ACC112 (cell line): ENCODE results near the gene TTC7B.

Source experiments
- H2AFZ ChIP-seq: fragments of 200-600 bp; sonication (generic); one replicate; pipeline ENCODE4 v1.6.0; 2017; ENCODE audit warnings: antibody characterized with exemption, low read length; ENCODE audit not compliant: unreplicated experiment
- H3K27ac ChIP-seq: fragments of 200-600 bp; sonication (generic); 2 replicates; pipeline ENCODE4 v1.5.1; 2014; ENCODE audit warnings: low read depth, mild to moderate bottlenecking, antibody characterized with exemption, low read length, moderate library complexity
- H3K27me3 ChIP-seq: fragments of 200-600 bp; sonication (generic); 2 replicates; pipeline ENCODE4 v1.6.1; 2014; ENCODE audit warnings: mild to moderate bottlenecking, antibody characterized with exemption, low read length, moderate library complexity, mixed read lengths; ENCODE audit not compliant: insufficient read depth
- H3K36me3 ChIP-seq: fragments of 200-600 bp; sonication (generic); 2 replicates; pipeline ENCODE4 v1.6.1; 2016; ENCODE audit warnings: mild to moderate bottlenecking, antibody characterized with exemption, low read length, moderate library complexity, mixed read lengths; ENCODE audit not compliant: insufficient read depth
- H3K4me1 ChIP-seq: fragments of 200-600 bp; sonication (generic); one replicate; pipeline ENCODE4 v1.6.1; 2016; ENCODE audit warnings: low read length, mixed read lengths; ENCODE audit not compliant: insufficient read depth, unreplicated experiment, control insufficient read depth
- H3K4me3 ChIP-seq: fragments of 200-600 bp; sonication (generic); 2 replicates; pipeline ENCODE4 v1.5.1; 2014; ENCODE audit warnings: mild to moderate bottlenecking, low read depth, low read length
- H3K79me2 ChIP-seq: fragments of 200-600 bp; sonication (generic); one replicate; pipeline ENCODE4 v1.6.0; 2016; ENCODE audit warnings: low read length; ENCODE audit not compliant: control insufficient read depth, unreplicated experiment, insufficient read depth

TTC7B gene

DNA sequence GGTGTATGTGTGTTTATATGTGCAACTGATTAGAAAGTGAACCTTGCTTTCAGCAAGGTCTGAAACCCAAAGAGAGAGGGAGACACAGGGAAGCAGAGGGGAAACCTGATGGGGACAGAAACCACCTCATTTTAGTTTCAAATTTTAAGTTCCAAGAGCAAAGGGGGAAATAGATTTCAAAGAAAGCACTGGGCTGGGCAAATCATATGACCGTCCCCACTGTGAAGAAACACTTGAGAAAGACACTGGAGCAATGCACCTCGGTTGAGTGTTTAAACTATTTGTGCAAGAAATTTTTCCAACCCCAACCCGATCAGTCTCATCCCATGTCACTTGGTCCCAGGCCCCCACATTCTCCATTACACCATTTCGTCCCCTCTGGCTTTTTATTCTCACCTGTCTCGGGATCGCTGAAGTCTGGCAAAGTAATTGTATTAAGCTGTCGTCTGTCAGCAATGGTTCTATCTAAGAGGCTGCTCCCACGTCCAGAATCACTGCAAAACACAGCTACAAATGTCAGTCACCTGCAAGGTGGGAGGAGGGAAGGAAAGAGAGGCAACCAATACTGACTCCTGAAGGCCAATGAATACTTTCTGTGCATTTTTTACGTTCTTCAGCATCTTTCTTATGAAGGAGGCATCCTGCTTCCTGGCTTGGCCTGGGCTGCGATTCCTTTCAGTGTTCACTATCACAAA, 205.7 kb downstream of the TTC7B start:
- Histone ChIP-seq H3K27ac (no peak overlapping the region), H3K79me2 (no peaks in the 10 kb centered on the region), H3K4me1 (no peaks in the 10 kb centered on the region), H3K36me3 (no peaks in the 10 kb centered on the region), H3K4me3 (no peak overlapping the region), H3K27me3 (no peaks in the 10 kb centered on the region), H2AFZ (no peak overlapping the region)

DNA sequence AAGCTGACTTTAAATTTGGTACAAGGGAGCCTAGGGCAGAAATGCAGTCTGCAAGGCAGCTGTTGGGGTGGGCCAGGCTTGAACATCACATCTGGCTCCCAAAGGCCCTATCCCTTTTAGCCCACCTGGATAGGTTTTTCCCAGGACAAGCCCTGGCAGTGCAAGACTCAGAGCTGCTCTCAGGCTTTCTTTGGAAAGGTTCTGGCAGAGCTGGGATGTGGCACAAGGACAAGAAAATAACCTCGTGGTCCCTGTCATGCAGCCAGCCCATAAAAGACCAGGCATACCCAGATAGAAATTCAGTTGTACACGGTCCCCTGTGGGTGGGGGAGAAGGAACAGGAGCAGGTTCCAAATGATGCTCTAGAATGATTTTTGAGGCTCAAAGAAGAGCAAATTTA, 206.9 kb downstream of the TTC7B start:
- H3K79me2 ChIP-seq: no peaks in the 10 kb centered on the region
- no peak overlapping the region for H3K4me3 ChIP-seq
- H3K4me1 ChIP-seq: no peaks in the 10 kb centered on the region
- H3K27me3 ChIP-seq: no peaks in the 10 kb centered on the region
- H3K36me3 ChIP-seq: no peaks in the 10 kb centered on the region
- no peak overlapping the region for H2AFZ ChIP-seq
- H3K27ac ChIP-seq: no peak overlapping the region

DNA sequence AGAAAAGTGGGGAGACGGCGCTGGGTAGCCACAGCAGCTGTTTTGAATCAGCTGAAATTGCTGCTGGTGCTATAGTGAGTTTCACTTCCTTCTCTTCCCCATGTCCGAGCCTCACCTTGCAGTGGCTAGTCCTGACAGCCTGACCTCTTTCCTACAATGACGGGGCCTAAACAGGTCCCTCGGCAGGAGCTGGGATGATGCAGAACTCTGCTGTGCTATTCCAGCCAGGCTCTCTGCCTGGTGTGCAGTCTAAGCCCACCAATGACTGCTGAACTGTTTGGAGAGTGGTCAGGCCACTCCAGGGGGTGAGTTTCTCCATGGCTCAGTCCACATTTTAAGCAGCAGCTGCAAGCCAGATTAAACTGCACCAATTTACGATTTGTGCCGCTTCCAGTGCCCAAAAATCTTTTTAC, 207.3 kb downstream of the TTC7B start:
- Histone ChIP-seq H3K27me3 (no peaks in the 10 kb centered on the region), H3K36me3 (no peaks in the 10 kb centered on the region), H3K79me2 (no peaks in the 10 kb centered on the region), H3K27ac (no peak overlapping the region), H3K4me1 (no peaks in the 10 kb centered on the region), H2AFZ (no peak overlapping the region), H3K4me3 (no peak overlapping the region)

DNA sequence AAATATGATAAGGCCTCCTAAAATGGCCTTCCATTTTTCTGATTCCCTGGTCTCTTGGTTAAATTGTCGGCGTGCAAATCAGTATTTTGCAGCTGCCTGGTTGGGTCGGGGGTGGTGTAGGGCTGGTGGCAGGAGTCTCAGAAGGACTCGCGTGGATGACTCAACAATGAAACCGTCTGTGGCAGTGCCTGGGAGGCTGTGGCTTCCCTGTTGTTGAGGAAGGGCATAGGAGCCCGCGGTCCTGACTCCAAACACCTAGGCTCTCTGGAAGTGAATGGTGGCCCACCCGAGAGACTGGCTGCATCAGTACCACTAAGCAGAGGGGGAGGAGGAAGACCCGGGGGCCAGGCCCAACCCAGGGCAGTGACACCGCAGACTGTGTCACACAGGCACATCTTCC, 207.9 kb downstream of the TTC7B start:
- Histone ChIP-seq H3K4me1 (no peaks in the 10 kb centered on the region), H3K36me3 (no peaks in the 10 kb centered on the region), H3K79me2 (no peaks in the 10 kb centered on the region), H3K27ac (no peak overlapping the region), H2AFZ (no peak overlapping the region), H3K27me3 (no peaks in the 10 kb centered on the region), H3K4me3 (no peak overlapping the region)

DNA sequence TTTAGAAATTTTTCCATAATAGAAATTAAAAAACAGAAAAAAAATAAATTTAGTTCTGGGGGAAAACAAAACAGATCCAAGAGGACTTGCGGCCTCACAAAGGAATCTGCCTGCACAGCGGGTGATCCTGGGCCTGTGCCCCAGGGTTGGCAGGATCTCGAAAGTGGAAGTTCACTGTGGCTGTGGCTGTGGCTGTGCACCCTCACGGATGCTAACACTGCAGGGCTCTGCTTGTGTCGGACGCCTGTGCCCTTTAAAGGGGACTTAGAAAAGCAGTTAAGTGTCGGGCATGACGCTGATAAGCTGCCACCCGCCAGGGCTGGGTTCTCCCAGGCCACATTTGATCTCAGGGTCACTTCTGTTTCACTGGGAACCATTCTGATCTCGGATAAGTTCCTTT, 209.1 kb downstream of the TTC7B start:
- Histone ChIP-seq H3K27me3 (no peaks in the 10 kb centered on the region), H3K4me3 (no peak overlapping the region), H3K36me3 (no peaks in the 10 kb centered on the region), H3K79me2 (no peaks in the 10 kb centered on the region), H3K4me1 (no peaks in the 10 kb centered on the region), H3K27ac (no peak overlapping the region), H2AFZ (no peak overlapping the region)

DNA sequence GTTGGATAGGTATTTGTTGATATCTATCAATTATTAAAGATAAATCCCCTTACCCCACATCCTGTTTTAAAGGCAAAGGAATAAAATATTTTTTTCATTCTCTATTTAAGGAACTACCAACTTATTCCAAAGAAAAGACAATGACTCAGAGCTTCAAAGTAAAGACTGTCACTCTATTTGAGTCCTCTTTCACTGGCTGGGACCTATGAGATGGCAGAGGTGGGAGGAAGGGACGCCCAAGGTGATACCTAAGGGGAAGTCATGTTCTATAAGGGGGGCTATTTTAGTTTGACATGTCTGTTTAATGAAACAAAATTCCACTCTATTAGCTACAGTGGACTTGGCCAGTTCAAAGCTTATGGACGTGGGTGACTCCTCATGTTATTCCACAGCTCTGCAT, 209.8 kb downstream of the TTC7B start:
- H3K27me3 ChIP-seq: no peaks in the 10 kb centered on the region
- H3K79me2 ChIP-seq: no peaks in the 10 kb centered on the region
- no peak overlapping the region for H3K4me3 ChIP-seq
- no peaks in the 10 kb centered on the region for H3K4me1 ChIP-seq
- H3K27ac ChIP-seq: no peak overlapping the region
- H2AFZ ChIP-seq: no peak overlapping the region
- H3K36me3 ChIP-seq: no peaks in the 10 kb centered on the region

DNA sequence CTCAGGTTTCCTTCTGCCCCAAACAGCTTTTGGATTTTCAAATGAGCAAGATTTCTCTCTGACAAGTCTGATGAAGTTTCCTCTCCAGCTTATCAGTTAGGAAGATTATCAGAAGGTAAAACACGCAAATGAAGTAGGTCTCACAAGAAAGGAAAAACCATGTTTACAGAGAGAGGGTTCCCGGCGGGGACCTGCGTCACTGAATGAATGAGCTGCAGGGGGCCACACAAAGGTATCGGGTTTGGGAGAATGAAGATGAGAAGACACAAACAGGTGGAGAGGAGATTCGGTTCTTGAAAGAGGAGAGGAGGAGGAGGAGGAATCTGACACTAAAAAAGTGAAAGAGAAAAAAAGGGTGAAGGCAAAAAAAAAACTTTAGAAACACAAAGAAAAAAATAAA, 210.8 kb downstream of the TTC7B start:
- no peaks in the 10 kb centered on the region for H3K79me2 ChIP-seq
- H3K4me3 ChIP-seq: no peak overlapping the region
- no peak overlapping the region for H3K27ac ChIP-seq
- H3K4me1 ChIP-seq: no peaks in the 10 kb centered on the region
- no peaks in the 10 kb centered on the region for H3K36me3 ChIP-seq
- no peak overlapping the region for H2AFZ ChIP-seq
- H3K27me3 ChIP-seq: no peaks in the 10 kb centered on the region

DNA sequence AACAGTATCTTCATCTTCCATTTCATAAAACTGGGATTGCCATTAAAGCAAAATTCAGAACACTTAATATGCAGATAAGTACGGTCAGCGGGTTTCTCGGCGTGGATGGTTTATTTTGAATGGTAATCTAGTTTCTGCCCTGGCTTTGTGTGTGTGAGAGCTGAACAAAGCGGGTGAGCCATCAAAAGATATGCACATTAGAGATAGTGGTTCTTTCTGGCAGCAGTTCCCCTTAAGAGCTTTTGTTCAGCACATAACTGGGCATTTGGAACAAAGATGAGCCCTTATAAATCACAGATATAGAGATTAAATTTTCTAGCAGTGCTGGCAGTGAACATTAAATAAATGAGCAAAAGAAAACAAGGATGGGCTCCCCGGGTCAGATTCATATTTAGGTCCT, 211.9 kb downstream of the TTC7B start:
- H3K27ac ChIP-seq: no peak overlapping the region
- H3K36me3 ChIP-seq: no peaks in the 10 kb centered on the region
- no peaks in the 10 kb centered on the region for H3K27me3 ChIP-seq
- H3K4me3 ChIP-seq: no peak overlapping the region
- no peak overlapping the region for H2AFZ ChIP-seq
- peaks cover 5% of the 10 kb centered on the region for H3K4me1 ChIP-seq
- H3K79me2 ChIP-seq: no peaks in the 10 kb centered on the region

DNA sequence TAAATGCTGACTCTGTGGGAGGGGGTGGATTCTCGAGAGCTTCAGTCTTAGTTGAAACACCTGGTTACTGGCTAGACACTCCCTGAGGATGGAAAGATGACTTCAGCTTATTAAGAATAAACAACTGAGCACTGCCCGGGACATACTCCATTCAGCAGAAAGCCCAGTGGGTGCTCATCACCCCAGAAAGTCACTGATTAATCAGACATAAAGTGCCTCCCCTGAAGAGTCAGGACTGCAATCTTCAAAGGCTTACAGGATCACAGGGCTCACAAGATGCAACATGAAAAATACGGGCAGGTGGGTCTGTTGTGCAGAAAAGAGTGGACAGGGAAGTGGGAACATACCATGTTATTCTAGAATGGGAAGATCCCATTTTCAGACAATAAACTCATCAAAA, 212.4 kb downstream of the TTC7B start:
- H3K4me3 ChIP-seq: no peak overlapping the region
- no peak overlapping the region for H3K27ac ChIP-seq
- H2AFZ ChIP-seq: no peak overlapping the region
- H3K36me3 ChIP-seq: no peaks in the 10 kb centered on the region
- no peaks in the 10 kb centered on the region for H3K79me2 ChIP-seq
- H3K27me3 ChIP-seq: no peaks in the 10 kb centered on the region
- peaks cover 6% of the 10 kb centered on the region for H3K4me1 ChIP-seq

DNA sequence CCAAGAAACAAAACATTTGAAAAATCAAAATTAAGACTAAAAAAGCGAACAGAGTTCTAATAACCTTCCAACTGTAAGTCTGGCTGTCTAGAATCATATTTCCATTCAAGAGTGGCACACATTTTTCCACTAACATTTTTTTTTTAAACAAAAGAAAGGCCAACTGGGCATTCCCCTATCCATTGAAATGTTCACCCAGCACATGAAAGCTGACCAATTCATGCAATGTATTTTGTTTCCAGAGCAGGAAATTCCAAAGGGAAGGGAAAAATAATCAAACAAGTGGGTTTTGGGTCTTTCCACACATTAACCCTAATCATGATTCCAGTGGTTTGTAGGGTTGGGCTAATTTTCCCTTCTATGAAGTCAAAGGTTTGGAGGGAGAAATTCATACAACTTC, 212.9 kb downstream of the TTC7B start:
- no peaks in the 10 kb centered on the region for H3K79me2 ChIP-seq
- H2AFZ ChIP-seq: no peak overlapping the region
- H3K27me3 ChIP-seq: no peaks in the 10 kb centered on the region
- H3K27ac ChIP-seq: no peak overlapping the region
- peaks cover 6% of the 10 kb centered on the region for H3K4me1 ChIP-seq
- H3K4me3 ChIP-seq: no peak overlapping the region
- no peaks in the 10 kb centered on the region for H3K36me3 ChIP-seq

DNA sequence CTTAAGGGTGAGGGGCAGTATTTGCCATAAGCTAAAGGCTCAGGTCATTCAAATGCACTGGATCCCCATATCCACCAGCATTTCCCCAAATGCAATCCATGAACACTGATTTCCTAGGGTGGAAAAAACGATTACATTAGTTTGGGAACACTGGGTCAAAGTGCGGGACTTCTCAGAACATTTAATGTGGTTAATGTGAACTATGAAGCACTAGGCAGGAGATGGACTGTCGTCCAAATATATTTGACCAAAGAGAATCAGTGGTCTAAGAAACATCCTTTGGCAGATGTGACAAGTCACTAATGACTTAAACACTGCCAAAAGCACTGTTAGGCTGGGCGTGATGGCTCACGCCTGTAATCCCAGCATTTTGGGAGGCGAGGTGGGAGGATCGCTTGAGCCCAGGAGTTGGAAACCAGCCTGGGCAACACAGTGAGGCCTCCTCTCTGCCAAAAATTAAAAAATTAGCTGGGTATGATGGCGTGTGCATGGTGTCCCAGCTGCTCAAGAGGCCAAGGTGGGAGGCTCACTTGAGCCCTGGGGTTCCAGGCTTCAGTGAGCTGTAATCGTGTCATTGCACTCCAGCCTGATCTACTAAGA, 214.0 kb downstream of the TTC7B start:
- Histone ChIP-seq H2AFZ (no peak overlapping the region), H3K79me2 (no peaks in the 10 kb centered on the region), H3K27ac (no peak overlapping the region), H3K4me1 (peaks cover 6% of the 10 kb centered on the region), H3K36me3 (no peaks in the 10 kb centered on the region), H3K4me3 (no peak overlapping the region), H3K27me3 (no peaks in the 10 kb centered on the region)
